NCI-H82 treated with DMSO at 0.1 percent for 48 hours (cell line): ENCODE results near the gene GAPDHS.

Source experiments
- DNase-seq: peaks from one replicate; lab custom pipeline; 2025; ENCODE audit not compliant: unreplicated experiment; lab: John Stamatoyannopoulos, UW

The GAPDHS gene

DNA sequence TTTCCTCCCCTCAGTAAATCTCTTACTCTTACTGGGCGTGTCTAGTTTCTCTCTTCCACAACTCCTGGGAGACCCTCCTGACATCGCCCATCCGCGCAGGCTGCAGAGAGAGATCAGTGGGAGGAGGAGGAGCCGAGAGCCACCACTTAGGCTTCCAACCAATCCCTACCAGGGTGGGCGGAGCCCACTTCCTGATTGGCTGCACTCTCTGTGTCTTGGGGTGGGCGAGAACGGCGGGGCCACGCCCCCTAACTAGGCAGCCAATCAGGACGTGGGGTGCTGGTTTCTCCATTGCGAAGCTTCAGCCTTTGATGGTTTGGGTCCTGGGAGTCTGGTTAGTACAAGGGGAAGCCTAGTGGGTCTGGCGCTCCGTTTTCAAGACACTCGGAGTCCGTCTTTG is 52.6 kb downstream of the GAPDHS start, which contains the start of gene PMIS2:
TSS of gene PMIS2 (plus strand) at position 326 of the 400 bp plus-strand sequence. CDS start 87 bp downstream, outside the sequence.
- peak; percentile 5 for DNase-seq

- no peak for DNase-seq
Measured at GRCh38 chr19:35587321-35587720, 54.1 kb downstream of the GAPDHS start.

DNA sequence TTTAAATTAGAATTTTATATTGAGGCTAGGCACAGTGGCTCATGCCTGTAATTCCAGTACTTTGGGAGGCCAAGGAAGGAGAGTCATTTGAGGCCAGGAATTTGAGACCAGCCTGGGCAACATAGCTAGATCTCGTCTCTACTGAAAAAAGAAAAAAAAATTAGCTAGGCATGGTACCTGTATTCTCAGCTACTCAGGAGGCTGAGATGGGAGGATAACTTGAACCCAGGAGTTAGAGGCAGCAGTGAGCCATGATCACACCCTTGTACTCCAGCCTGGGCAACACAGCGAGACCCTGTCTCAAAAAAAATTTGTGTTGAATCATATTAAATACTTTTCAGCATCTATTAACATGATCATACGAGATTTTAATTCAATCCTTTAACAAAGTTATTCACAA is 57.6 kb downstream of the GAPDHS start:
- DNase-seq, result no peak

GRCh38 chr19:35592226-35592625 is 59.0 kb downstream of the GAPDHS start:
- no peak for DNase-seq
